Naive thymus-derived CD8-positive, alpha-beta T cell (primary cell): ENCODE measurements around the gene IGF2R. TPM values are rescaled to one million over a fixed set of nuclear protein-coding genes. Genes with fewer than 3 reads are reported as not detected.
"Not testable (repeated sequence)": the region's sequence is repeated elsewhere in the genome, so short reads cannot be mapped to it uniquely, and the experiment has no call there.

Experiments used
- ATAC-seq, 2 donors: fragments of 150-1000 bp; cut with Tn5 transposase in 1 of 2; sonication (Bioruptor Pico), chemical (Tn5 transposase) in 1 of 2; 1 replicate in 1 of 2; 2 replicates in 1 of 2; pipeline ENCODE4 v1.10.0; 2021; ENCODE audit warnings: mild to moderate bottlenecking in 2 of 2, moderate library complexity in 2 of 2
- POLR2A ChIA-PET: fragments of 350-600 bp; sonication (Branson Sonifier 250); formaldehyde crosslinking; loops from one replicate; lab custom pipeline; 2021; ENCODE audit warnings: antibody characterized with exemption; lab: Charles Lee
- DNase-seq, 10 donors: peaks; one replicate each; pipeline versions ENCODE4 v3.0.0 to v3.0.0-alpha.2; 2020 to 2022
- H3K27ac Mint-ChIP-seq, 10 donors: one replicate each; pipeline ENCODE4 v1.8.0; 2020 to 2022; ENCODE audit warnings: mild to moderate bottlenecking in 10 of 10, mixed read lengths in 10 of 10, moderate library complexity in 4 of 10, inconsistent platforms in 1 of 10
- H3K27me3 Mint-ChIP-seq, 5 donors: one replicate each; pipeline ENCODE4 v1.8.0; 2021 to 2022; ENCODE audit warnings: mixed read lengths in 5 of 5
- H3K36me3 Mint-ChIP-seq, 3 donors: one replicate each; pipeline ENCODE4 v1.8.0; 2020 to 2022; ENCODE audit warnings: mixed read lengths in 3 of 3, mild to moderate bottlenecking in 2 of 3, inconsistent platforms in 1 of 3
- H3K4me1 Mint-ChIP-seq, 4 donors: one replicate each; pipeline ENCODE4 v1.8.0; 2021 to 2022; ENCODE audit warnings: mixed read lengths in 4 of 4
- H3K4me3 Mint-ChIP-seq, 10 donors: one replicate each; pipeline ENCODE4 v1.8.0; 2020 to 2022; ENCODE audit warnings: mild to moderate bottlenecking in 10 of 10, mixed read lengths in 10 of 10, moderate library complexity in 6 of 10, inconsistent platforms in 1 of 10
- H3K9me3 Mint-ChIP-seq, 9 donors: one replicate each; pipeline ENCODE4 v1.8.0; 2020 to 2022; ENCODE audit warnings: mixed read lengths in 9 of 9, mild to moderate bottlenecking in 3 of 9, inconsistent platforms in 1 of 9, moderate library complexity in 1 of 9
- polyA plus RNA-seq, 3 donors: library from polyadenylated mRNA; unstranded; fragments of 300-500 nt; fragmentation: Illumina TruSeq; gene quantifications; one replicate each; pipeline ENCODE4 v1.2.3, GENCODE V29; 2021
- total RNA-seq, 8 experiments: library from RNA in 2 of 8; stranded (reverse) in 2 of 8; gene quantifications; one replicate each; pipeline ENCODE4 v1.2.3 and lab custom pipeline; 2021 to 2026

Gene IGF2R
- total and polyA plus RNA-seq, 5 experiments from 2014 or later, result 9.1 to 69.7 (median 19.3) TPM

- no peaks in the 10 kb centered on the region for H3K36me3 Mint-ChIP-seq
- peak overlapping the region in 1 of 10 donors; percentile 20 for H3K27ac Mint-ChIP-seq
- peaks cover 0 to 12% (median 0%) of the 10 kb centered on the region in 5 donors for H3K27me3 Mint-ChIP-seq
- POLR2A ChIA-PET, result no interaction called here
- no peak for DNase-seq
- H3K4me1 Mint-ChIP-seq, result peaks cover 0 to 5% (median under 1%) of the 10 kb centered on the region in 4 donors
- ATAC-seq, result no peak
- no peaks in the 10 kb centered on the region for H3K9me3 Mint-ChIP-seq
- no peak overlapping the region for H3K4me3 Mint-ChIP-seq
These were observed 164.0 kb downstream of the IGF2R start for GRCh38 chr6:160132776-160133338.

GRCh38 chr6:160133441-160134336, 164.8 kb downstream of the IGF2R start:
- H3K4me1 Mint-ChIP-seq, result peaks cover 7 to 9% (median 8%) of the 10 kb centered on the region in 4 donors
- POLR2A ChIA-PET, result no interaction called here
- no peak overlapping the region for H3K4me3 Mint-ChIP-seq
- H3K36me3 Mint-ChIP-seq, result no peaks in the 10 kb centered on the region
- ATAC-seq (no peak), DNase-seq (no peak)
- H3K9me3 Mint-ChIP-seq, result no peaks in the 10 kb centered on the region
- H3K27me3 Mint-ChIP-seq, result peaks cover 0 to 14% (median 0%) of the 10 kb centered on the region in 5 donors
- H3K27ac Mint-ChIP-seq, result peak overlapping the region in 1 of 10 donors; percentile 69

- H3K36me3 Mint-ChIP-seq, DNase-seq, POLR2A ChIA-PET, H3K4me1 Mint-ChIP-seq, H3K4me3 Mint-ChIP-seq, H3K9me3 Mint-ChIP-seq, ATAC-seq, H3K27ac Mint-ChIP-seq: not testable (repeated sequence)
- peaks cover 0 to 14% (median 0%) of the 10 kb centered on the region in 5 donors for H3K27me3 Mint-ChIP-seq
These were observed 165.5 kb downstream of the IGF2R start for GRCh38 chr6:160134337-160134751.

- Mint-ChIP-seq H3K9me3 (no peaks in the 10 kb centered on the region), H3K27ac (peak overlapping the region in 2 of 10 donors; percentile 24 to 28), H3K36me3 (no peaks in the 10 kb centered on the region), H3K4me3 (no peak overlapping the region), H3K4me1 (peaks cover 7 to 10% (median 9%) of the 10 kb centered on the region in 4 donors), H3K27me3 (peaks cover 0 to 14% (median 0%) of the 10 kb centered on the region in 5 donors)
- POLR2A ChIA-PET, result no interaction called here
- DNase-seq (no peak), ATAC-seq (no peak)
These were observed 166.1 kb downstream of the IGF2R start for GRCh38 chr6:160134779-160135547.

GRCh38 chr6:160135907-160136655, 167.2 kb downstream of the IGF2R start:
- DNase-seq (no peak), ATAC-seq (no peak)
- POLR2A ChIA-PET, result no interaction called here
- H3K9me3 Mint-ChIP-seq, result no peaks in the 10 kb centered on the region
- H3K27ac Mint-ChIP-seq, result peak overlapping the region in 1 of 10 donors; percentile 58
- H3K4me1 Mint-ChIP-seq, result peaks cover 3 to 10% (median 8%) of the 10 kb centered on the region in 4 donors
- no peaks in the 10 kb centered on the region for H3K36me3 Mint-ChIP-seq
- H3K4me3 Mint-ChIP-seq, result no peak overlapping the region
- peaks cover 0 to 14% (median 0%) of the 10 kb centered on the region in 5 donors for H3K27me3 Mint-ChIP-seq

- H3K4me3 Mint-ChIP-seq, result no peak overlapping the region
- H3K9me3 Mint-ChIP-seq, result no peaks in the 10 kb centered on the region
- DNase-seq (no peak), ATAC-seq (no peak)
- H3K36me3 Mint-ChIP-seq, result peaks cover 0 to 2% (median 0%) of the 10 kb centered on the region in 3 donors
- H3K27ac Mint-ChIP-seq, result no peak overlapping the region
- POLR2A ChIA-PET, result interaction anchor here (1.0 kb wide), 1 partner anchor 274 kb away, joined by 3 read pairs; no protein-coding TSS in a partner anchor
- H3K4me1 Mint-ChIP-seq, result peaks cover 3 to 10% (median 8%) of the 10 kb centered on the region in 4 donors
- peaks cover 0 to 14% (median 0%) of the 10 kb centered on the region in 5 donors for H3K27me3 Mint-ChIP-seq
These were observed 168.5 kb downstream of the IGF2R start for GRCh38 chr6:160137130-160137988.

GRCh38 chr6:160137989-160138835, 169.3 kb downstream of the IGF2R start:
- H3K27ac Mint-ChIP-seq, result no peak overlapping the region
- POLR2A ChIA-PET, result interaction anchor here (0.6 to 1.0 kb wide), 2 partner anchors 265 to 275 kb away, joined by 3 to 4 read pairs; no protein-coding TSS in a partner anchor

GRCh38 chr6:160138839-160139419, 170.0 kb downstream of the IGF2R start:
- H3K27me3 Mint-ChIP-seq, result peaks cover 0 to 14% (median 0%) of the 10 kb centered on the region in 5 donors
- peaks cover 3 to 10% (median 8%) of the 10 kb centered on the region in 4 donors for H3K4me1 Mint-ChIP-seq
- POLR2A ChIA-PET, result interaction anchor here (0.6 to 1.0 kb wide), 2 partner anchors 266 to 276 kb away, joined by 3 to 4 read pairs; no protein-coding TSS in a partner anchor
- H3K36me3 Mint-ChIP-seq, result peaks cover 0 to 2% (median 0%) of the 10 kb centered on the region in 3 donors
- no peak overlapping the region for H3K27ac Mint-ChIP-seq
- no peaks in the 10 kb centered on the region for H3K9me3 Mint-ChIP-seq
- no peak for ATAC-seq
- H3K4me3 Mint-ChIP-seq, result no peak overlapping the region
- no peak for DNase-seq

More at GRCh38 chr6:160137989-160138835, 169.3 kb downstream of the IGF2R start:
- DNase-seq, result peak; percentile 21 to 81 (median 51)
- Mint-ChIP-seq H3K36me3 (peaks cover 0 to 2% (median 0%) of the 10 kb centered on the region in 3 donors), H3K27me3 (peaks cover 0 to 14% (median 0%) of the 10 kb centered on the region in 5 donors), H3K4me3 (no peak overlapping the region), H3K9me3 (no peaks in the 10 kb centered on the region), H3K4me1 (peaks cover 3 to 10% (median 8%) of the 10 kb centered on the region in 4 donors)
- ATAC-seq, result peak; percentile 37 to 59

- ATAC-seq, result no peak
These were observed 170.6 kb downstream of the IGF2R start for GRCh38 chr6:160139420-160139851.

GRCh38 chr6:160140493-160140892, 171.6 kb downstream of the IGF2R start:
- H3K9me3 Mint-ChIP-seq, H3K4me3 Mint-ChIP-seq, POLR2A ChIA-PET, H3K4me1 Mint-ChIP-seq, DNase-seq, H3K36me3 Mint-ChIP-seq, H3K27ac Mint-ChIP-seq, ATAC-seq: not testable (repeated sequence)
- peaks cover 0 to 14% (median 0%) of the 10 kb centered on the region in 5 donors for H3K27me3 Mint-ChIP-seq

More at GRCh38 chr6:160139420-160139851, 170.6 kb downstream of the IGF2R start:
- POLR2A ChIA-PET, result no interaction called here
- H3K9me3 Mint-ChIP-seq, result peaks cover 0 to 2% (median 0%) of the 10 kb centered on the region in 9 donors
- peaks cover 0 to 4% (median 3%) of the 10 kb centered on the region in 3 donors for H3K36me3 Mint-ChIP-seq
- no peak overlapping the region for H3K4me3 Mint-ChIP-seq
- peaks cover 0 to 14% (median 0%) of the 10 kb centered on the region in 5 donors for H3K27me3 Mint-ChIP-seq
- no peak for DNase-seq
- no peak overlapping the region for H3K27ac Mint-ChIP-seq
- H3K4me1 Mint-ChIP-seq, result peaks cover 3 to 10% (median 8%) of the 10 kb centered on the region in 4 donors
